HG02973 (cell line): ENCODE data around the gene PRRT1.
A peak's percentile ranks its signal among the peaks of the same experiment; 100 is the strongest.
"Not testable (repeated sequence)": the region's sequence is repeated elsewhere in the genome, so short reads cannot be mapped to it uniquely, and the experiment has no call there.

Experiments used
- ATAC-seq: cut with Tn5 transposase; IDR thresholded peaks from one replicate; pipeline ENCODE4 v1.9.1; 2021; ENCODE audit warnings: moderate library complexity; ENCODE audit not compliant: unreplicated experiment

The PRRT1 gene

GRCh38 chr6:32151863-32152768 is at the start of gene PRRT1:
PRRT1 (minus strand) TSS chr6:32151939; CDS start chr6:32151827, 112 bp downstream.
- ATAC-seq = no peak

GRCh38 chr6:32200711-32201475 is 49.2 kb upstream of the PRRT1 start:
- no peak for ATAC-seq

- no peak for ATAC-seq
These were observed 47.1 kb upstream of the PRRT1 start for GRCh38 chr6:32198866-32199265.

- ATAC-seq = no peak
These were observed 46.6 kb upstream of the PRRT1 start for GRCh38 chr6:32198345-32198696.

GRCh38 chr6:32196682-32197616 is 45.2 kb upstream of the PRRT1 start:
- no peak for ATAC-seq

- peak; percentile 68 for ATAC-seq
These were observed 44.4 kb upstream of the PRRT1 start for GRCh38 chr6:32195902-32196681.

GRCh38 chr6:32195652-32195901 is 43.8 kb upstream of the PRRT1 start:
- peak; percentile 66 for ATAC-seq

GRCh38 chr6:32194825-32195651 is 43.3 kb upstream of the PRRT1 start:
- ATAC-seq = no peak

GRCh38 chr6:32194388-32194787 is 42.6 kb upstream of the PRRT1 start:
- no peak for ATAC-seq

GRCh38 chr6:32193096-32193495 is 41.4 kb upstream of the PRRT1 start:
- not testable (repeated sequence) for ATAC-seq

GRCh38 chr6:32192608-32193039 is 40.9 kb upstream of the PRRT1 start, which contains the start of gene GPSM3:
GPSM3 (minus strand) TSS chr6:32192643; CDS start chr6:32192513, 130 bp downstream.
- no peak for ATAC-seq

GRCh38 chr6:32191696-32192607 is 40.2 kb upstream of the PRRT1 start:
- no peak for ATAC-seq

- no peak for ATAC-seq
These were observed 39.4 kb upstream of the PRRT1 start for GRCh38 chr6:32190911-32191677.

- peak; percentile 67 for ATAC-seq
These were observed 38.5 kb upstream of the PRRT1 start, which contains the start of gene PBX2 for GRCh38 chr6:32190054-32190851. PBX2 (minus strand) TSS chr6:32190202; CDS start chr6:32189915, 287 bp downstream.

GRCh38 chr6:32189742-32190053 is 38.0 kb upstream of the PRRT1 start:
- ATAC-seq = no peak

GRCh38 chr6:32189069-32189741 is 37.5 kb upstream of the PRRT1 start:
- ATAC-seq = no peak
